Measurements from ENCODE around the gene CLPTM1.

Gene CLPTM1

GRCh38 chr19:45009625-45010255 is 54.6 kb downstream of the CLPTM1 start:
- Histone ChIP-seq H3K4me1 (peaks cover 23% of the 10 kb centered on the region), H4K20me1 (no peaks in the 10 kb centered on the region), H3K4me2 (peak overlapping the region; percentile 18), H3K27ac (no peak overlapping the region; the same call in 1 of the 2 replicates), H3K4me3 (no peak overlapping the region), H3K27me3 (no peaks in the 10 kb centered on the region), H3K36me3 (peaks cover 31% of the 10 kb centered on the region), H3K9ac (no peak overlapping the region), H3K9me3 (no peaks in the 10 kb centered on the region)
- TF ChIP-seq Cebpa-rat (IDR thresholded peaks at IDR 0.05) = no peak

- peaks cover 23% of the 10 kb centered on the region for H3K4me1 ChIP-seq
- H4K20me1 ChIP-seq = no peaks in the 10 kb centered on the region
- no peak for TF ChIP-seq Cebpa-rat (IDR thresholded peaks at IDR 0.05)
- H3K27ac ChIP-seq = peak overlapping the region; percentile 38; the same call in 1 of the 2 replicates
- peak overlapping the region; percentile 18 for H3K4me2 ChIP-seq
- H3K9ac ChIP-seq = peak overlapping the region; percentile 13; the same call in 1 of the 2 replicates
- no peaks in the 10 kb centered on the region for H3K27me3 ChIP-seq
- H3K4me3 ChIP-seq = no peak overlapping the region
- peaks cover 36% of the 10 kb centered on the region for H3K36me3 ChIP-seq
- H3K9me3 ChIP-seq = no peaks in the 10 kb centered on the region
Measured at GRCh38 chr19:45010306-45010705, 55.1 kb downstream of the CLPTM1 start.

GRCh38 chr19:45011959-45012358 is 56.8 kb downstream of the CLPTM1 start:
- no peak overlapping the region for H3K4me2 ChIP-seq
- peaks cover 30% of the 10 kb centered on the region for H3K4me1 ChIP-seq
- no peak for TF ChIP-seq Cebpa-rat (IDR thresholded peaks at IDR 0.05)
- H3K4me3 ChIP-seq = no peak overlapping the region
- peaks cover 39% of the 10 kb centered on the region for H3K36me3 ChIP-seq
- no peaks in the 10 kb centered on the region for H4K20me1 ChIP-seq
- no peak overlapping the region for H3K27ac ChIP-seq
- H3K9ac ChIP-seq = no peak overlapping the region
- no peaks in the 10 kb centered on the region for H3K9me3 ChIP-seq
- no peaks in the 10 kb centered on the region for H3K27me3 ChIP-seq

- H3K9ac ChIP-seq = peak overlapping the region; percentile 44; the same call in 1 of the 2 replicates
- no peaks in the 10 kb centered on the region for H4K20me1 ChIP-seq
- peaks cover 16% of the 10 kb centered on the region for H3K4me1 ChIP-seq
- peaks cover 61% of the 10 kb centered on the region for H3K36me3 ChIP-seq
- no peaks in the 10 kb centered on the region for H3K9me3 ChIP-seq
- peak overlapping the region; percentile 38; the same call in 1 of the 2 replicates for H3K27ac ChIP-seq
- peak overlapping the region; percentile 18; the same call in 1 of the 2 replicates for H3K4me2 ChIP-seq
- no peak overlapping the region for H3K4me3 ChIP-seq
- no peaks in the 10 kb centered on the region for H3K27me3 ChIP-seq
- no peak for TF ChIP-seq Cebpa-rat (IDR thresholded peaks at IDR 0.05)
Measured at GRCh38 chr19:45016388-45017314, 61.5 kb downstream of the CLPTM1 start.

- no peak for TF ChIP-seq Cebpa-rat (IDR thresholded peaks at IDR 0.05)
- Histone ChIP-seq H4K20me1 (no peaks in the 10 kb centered on the region), H3K4me3 (no peak overlapping the region), H3K4me2 (no peak overlapping the region), H3K27ac (no peak overlapping the region), H3K9me3 (no peaks in the 10 kb centered on the region), H3K4me1 (peaks cover 22% of the 10 kb centered on the region), H3K36me3 (peaks cover 43% of the 10 kb centered on the region), H3K9ac (no peak overlapping the region), H3K27me3 (no peaks in the 10 kb centered on the region)
Measured at GRCh38 chr19:45019187-45019586, 64.0 kb downstream of the CLPTM1 start.

GRCh38 chr19:45020071-45020470 is 64.9 kb downstream of the CLPTM1 start:
- no peaks in the 10 kb centered on the region for H3K9me3 ChIP-seq
- no peaks in the 10 kb centered on the region for H4K20me1 ChIP-seq
- H3K36me3 ChIP-seq = peaks cover 36% of the 10 kb centered on the region; the same call in 1 of the 2 replicates
- no peaks in the 10 kb centered on the region for H3K27me3 ChIP-seq
- TF ChIP-seq Cebpa-rat (IDR thresholded peaks at IDR 0.05) = no peak
- H3K4me1 ChIP-seq = peaks cover 22% of the 10 kb centered on the region
- no peak overlapping the region for H3K9ac ChIP-seq
- H3K4me2 ChIP-seq = no peak overlapping the region
- no peak overlapping the region for H3K4me3 ChIP-seq
- no peak overlapping the region for H3K27ac ChIP-seq

- H3K4me1 ChIP-seq = peaks cover 9% of the 10 kb centered on the region; the same call in 1 of the 2 replicates
- H3K27ac ChIP-seq = no peak overlapping the region
- H3K9ac ChIP-seq = no peak overlapping the region
- no peaks in the 10 kb centered on the region for H4K20me1 ChIP-seq
- no peaks in the 10 kb centered on the region for H3K9me3 ChIP-seq
- no peak overlapping the region for H3K4me3 ChIP-seq
- no peak for TF ChIP-seq Cebpa-rat (IDR thresholded peaks at IDR 0.05)
- no peak overlapping the region for H3K4me2 ChIP-seq
- peaks cover 38% of the 10 kb centered on the region; the same call in 1 of the 2 replicates for H3K36me3 ChIP-seq
- H3K27me3 ChIP-seq = no peaks in the 10 kb centered on the region
Measured at GRCh38 chr19:45021971-45022370, 66.8 kb downstream of the CLPTM1 start.

- no peaks in the 10 kb centered on the region for H4K20me1 ChIP-seq
- no peaks in the 10 kb centered on the region for H3K9me3 ChIP-seq
- no peak overlapping the region for H3K4me3 ChIP-seq
- no peak overlapping the region for H3K9ac ChIP-seq
- H3K4me2 ChIP-seq = peak overlapping the region; percentile 9; the same call in 1 of the 2 replicates
- H3K36me3 ChIP-seq = peaks cover 40% of the 10 kb centered on the region
- peaks cover 6% of the 10 kb centered on the region; the same call in 1 of the 2 replicates for H3K4me1 ChIP-seq
- no peak overlapping the region for H3K27ac ChIP-seq
- TF ChIP-seq Cebpa-rat (IDR thresholded peaks at IDR 0.05) = no peak
- H3K27me3 ChIP-seq = no peaks in the 10 kb centered on the region
Measured at GRCh38 chr19:45023048-45023447, 67.9 kb downstream of the CLPTM1 start.

- Histone ChIP-seq H4K20me1 (no peaks in the 10 kb centered on the region), H3K9ac (no peak overlapping the region), H3K4me3 (no peak overlapping the region), H3K9me3 (no peaks in the 10 kb centered on the region), H3K27me3 (no peaks in the 10 kb centered on the region), H3K27ac (no peak overlapping the region), H3K4me1 (peaks cover 6% of the 10 kb centered on the region; the same call in 1 of the 2 replicates), H3K36me3 (peaks cover 47% of the 10 kb centered on the region), H3K4me2 (no peak overlapping the region)
- no peak for TF ChIP-seq Cebpa-rat (IDR thresholded peaks at IDR 0.05)
Measured at GRCh38 chr19:45025264-45025663, 70.1 kb downstream of the CLPTM1 start.

- Histone ChIP-seq H3K4me3 (no peak overlapping the region), H3K9ac (no peak overlapping the region), H3K36me3 (peaks cover 49% of the 10 kb centered on the region), H3K9me3 (peaks cover 8% of the 10 kb centered on the region; the same call in 1 of the 2 replicates), H3K4me1 (peaks cover 6% of the 10 kb centered on the region; the same call in 1 of the 2 replicates), H3K27ac (no peak overlapping the region), H3K4me2 (no peak overlapping the region), H3K27me3 (no peaks in the 10 kb centered on the region), H4K20me1 (no peaks in the 10 kb centered on the region)
- TF ChIP-seq Cebpa-rat (IDR thresholded peaks at IDR 0.05) = no peak
Measured at GRCh38 chr19:45027371-45027770, 72.2 kb downstream of the CLPTM1 start.
